Panc1 (cell line): ENCODE measurements around the gene ETNK1. TPM values are rescaled to one million over a fixed set of nuclear protein-coding genes. Genes with fewer than 3 reads are reported as not detected.

ENCODE experiments used
- ATAC-seq: fragments of 200-7000 bp; cut with Tn5 transposase; 2 replicates; pipeline ENCODE4 v1.9.1; 2020; ENCODE audit warnings: mild to moderate bottlenecking, moderate library complexity
- Bru-seq: library from RNA; stranded (reverse); fragments of 400-500 nt; gene quantifications from one replicate; lab custom pipeline; 2021; lab: Mats Ljungman, UMichigan
- BruChase-seq, 2 experiments: library from RNA; stranded (reverse); fragments of 400-500 nt; gene quantifications; one replicate each; lab custom pipeline; 2021; lab: Mats Ljungman, UMichigan
- BruUV-seq: library from RNA; stranded (reverse); fragments of 400-500 nt; replicated peaks from 2 replicates; lab custom pipeline; 2021; lab: Mats Ljungman, UMichigan
- CTCF ChIA-PET: fragments of 300-600 bp; sonication (Branson Sonifier 250); formaldehyde crosslinking; loops from one replicate; lab custom pipeline; 2022; ENCODE audit warnings: antibody characterized with exemption; lab: Charles Lee
- POLR2A ChIA-PET: fragments of 300-600 bp; sonication (Branson Sonifier 250); formaldehyde crosslinking; loops from one replicate; lab custom pipeline; 2022; ENCODE audit warnings: antibody characterized with exemption; lab: Charles Lee
- DNase-seq: peaks from one replicate; pipeline ENCODE4 v3.0.0-alpha.2; 2010; ENCODE audit warnings: low read depth, low spot score
- H3K27ac ChIP-seq: 2 replicates; pipeline ENCODE4 v1.5.1; 2011; ENCODE audit warnings: mild to moderate bottlenecking, low read length, inconsistent platforms
- H3K27me3 ChIP-seq: fragments of 200-500 bp; sonication (Bioruptor generic); 2 replicates; pipeline ENCODE4 v1.6.0; 2014; ENCODE audit warnings: low read length, inconsistent platforms; ENCODE audit not compliant: control insufficient read depth, insufficient read depth
- H3K36me3 ChIP-seq: fragments of 200-500 bp; sonication (Bioruptor generic); 2 replicates; pipeline ENCODE4 v1.5.1; 2014; ENCODE audit warnings: inconsistent platforms, mild to moderate bottlenecking, low read length, moderate library complexity; ENCODE audit not compliant: control insufficient read depth, insufficient read depth
- H3K4me1 ChIP-seq: 2 replicates; pipeline ENCODE4 v1.5.1; 2011; ENCODE audit warnings: inconsistent platforms, mild to moderate bottlenecking, low read length, moderate library complexity; ENCODE audit not compliant: control insufficient read depth, insufficient read depth
- H3K4me3 ChIP-seq, 2 experiments: 2 replicates each; pipeline ENCODE4 v1.5.1; 2011 to 2012; ENCODE audit warnings: low read depth in 2 of 2, low read length in 2 of 2, mild to moderate bottlenecking in 2 of 2, inconsistent platforms in 1 of 2, moderate library complexity in 1 of 2
- H3K9me3 ChIP-seq: fragments of 200-500 bp; sonication (Bioruptor generic); 2 replicates; pipeline ENCODE4 v1.5.1; 2014; ENCODE audit warnings: low read depth, mild to moderate bottlenecking, inconsistent platforms, low read length, moderate library complexity; ENCODE audit not compliant: control insufficient read depth, insufficient read depth
- POLR2AphosphoS5 ChIP-seq: IDR thresholded peaks from 2 replicates; pipeline ENCODE4 v1.6.1; 2012; ENCODE audit warnings: mild to moderate bottlenecking, low read depth, low read length, moderate library complexity
- SIN3A ChIP-seq: IDR thresholded peaks from 2 replicates; pipeline ENCODE4 v1.6.1; 2012; ENCODE audit warnings: low read depth, mild to moderate bottlenecking, low read length, moderate library complexity, borderline replicate concordance; ENCODE audit not compliant: insufficient read depth
- TCF7L2 ChIP-seq: IDR thresholded peaks from 2 replicates; pipeline ENCODE4 v1.6.1; 2011; ENCODE audit warnings: mild to moderate bottlenecking, low read depth, low read length, inconsistent platforms
- in situ Hi-C: cut with HindIII; loops from 2 replicates; pipeline ENCODE4 v1.10.0; 2016; ENCODE audit warnings: low sequenced_read_pairs, low pct_unique_long_range_greater_than_20kb
- intact Hi-C: fragments of 100-400 bp; cut with micrococcal nuclease; formaldehyde crosslinking; loops from one replicate; pipeline ENCODE4 v1.10.0; 2022; ENCODE audit not compliant: unreplicated experiment
- long read RNA-seq: library from polyadenylated mRNA; unstranded; transcript quantifications from one replicate; pipeline ENCODE4 v2.0.0, GENCODE V29; 2021; ENCODE audit not compliant: unreplicated experiment
- polyA plus RNA-seq: library from polyadenylated mRNA; unstranded; fragments of >200 nt; gene quantifications from one replicate; pipeline ENCODE4 v1.2.1, GENCODE V29; 2012; ENCODE audit warnings: missing spikeins; ENCODE audit not compliant: insufficient read length
- total RNA-seq: library from RNA; stranded (reverse); gene quantifications from one replicate; pipeline ENCODE4 v1.2.1, GENCODE V29; 2021; ENCODE audit not compliant: unreplicated experiment
- TF ChIP-seq, protein P1 (sequence below), 2 experiments: IDR thresholded peaks; 2 replicates each; pipeline ENCODE4 v1.6.1; 2011 to 2012; ENCODE audit warnings: low read depth in 2 of 2, control low read depth in 1 of 2, low read length in 1 of 2, mild to moderate bottlenecking in 1 of 2, moderate library complexity in 1 of 2; ENCODE audit not compliant: insufficient read depth in 1 of 2
- TF ChIP-seq, protein P2 (sequence below): fragments of 450-650 bp; IDR thresholded peaks from 2 replicates; pipeline ENCODE4 v1.5.1; 2017; ENCODE audit warnings: mild to moderate bottlenecking

The ETNK1 gene, protein sequence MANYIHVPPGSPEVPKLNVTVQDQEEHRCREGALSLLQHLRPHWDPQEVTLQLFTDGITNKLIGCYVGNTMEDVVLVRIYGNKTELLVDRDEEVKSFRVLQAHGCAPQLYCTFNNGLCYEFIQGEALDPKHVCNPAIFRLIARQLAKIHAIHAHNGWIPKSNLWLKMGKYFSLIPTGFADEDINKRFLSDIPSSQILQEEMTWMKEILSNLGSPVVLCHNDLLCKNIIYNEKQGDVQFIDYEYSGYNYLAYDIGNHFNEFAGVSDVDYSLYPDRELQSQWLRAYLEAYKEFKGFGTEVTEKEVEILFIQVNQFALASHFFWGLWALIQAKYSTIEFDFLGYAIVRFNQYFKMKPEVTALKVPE
- total RNA-seq (43.1 TPM), Bru-seq, nascent RNA (percentile 87 among the genes with signal in this experiment), BruChase-seq, experiment 1, labeled RNA remaining after a 2-hour chase (percentile 92 among the genes with signal in this experiment), BruChase-seq, experiment 2, labeled RNA remaining after a 6-hour chase (percentile 93 among the genes with signal in this experiment)
- 9.6 TPM for polyA plus RNA-seq
- long read RNA-seq, full-length matches to known transcripts, result 14 of 15 reads
- long read RNA-seq, partial matches to known transcripts, result 0 of 15 reads
- long read RNA-seq, other reads (novel, unspliced or antisense), result 1 of 15 reads

DNA sequence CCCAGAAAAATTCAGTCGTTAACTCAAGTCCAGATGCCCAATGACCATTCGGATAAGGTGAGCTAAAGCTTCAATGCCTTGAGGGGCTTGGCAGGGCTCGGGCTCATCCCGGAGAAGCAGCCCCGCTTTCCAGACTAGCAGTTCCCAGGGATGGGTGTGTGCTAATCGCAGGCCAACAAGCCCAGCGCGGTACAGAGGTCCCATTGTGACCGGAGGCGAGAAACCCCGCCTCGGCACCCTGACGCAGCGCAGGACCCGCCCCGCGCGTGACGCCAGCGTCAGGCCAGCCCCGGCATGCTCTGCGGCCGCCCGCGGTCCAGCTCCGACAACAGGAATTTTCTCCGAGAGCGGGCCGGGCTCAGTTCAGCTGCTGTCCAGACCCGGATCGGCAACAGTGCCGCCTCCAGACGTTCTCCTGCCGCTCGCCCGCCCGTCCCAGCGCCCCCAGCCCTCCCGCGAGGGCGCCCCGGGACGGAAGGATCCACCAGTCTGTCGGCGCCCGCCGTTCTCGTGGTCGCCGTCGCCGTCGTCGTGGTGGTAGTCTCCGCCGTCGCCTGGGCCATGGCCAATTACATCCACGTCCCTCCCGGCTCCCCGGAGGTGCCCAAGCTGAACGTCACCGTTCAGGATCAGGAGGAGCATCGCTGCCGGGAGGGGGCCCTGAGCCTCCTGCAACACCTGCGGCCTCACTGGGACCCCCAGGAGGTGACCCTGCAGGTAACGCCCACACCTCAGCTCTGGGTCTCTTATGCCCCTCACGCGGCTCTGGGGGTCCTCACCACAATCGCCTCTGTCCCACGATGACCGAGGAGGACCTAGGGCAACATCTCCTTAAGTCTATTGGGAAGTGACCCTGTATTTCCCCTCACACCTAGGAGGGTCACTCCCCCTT lies at the start of gene ETNK1:
Gene ETNK1, plus strand, starts transcription at position 302 of the 892 bp plus-strand sequence. Its CDS starts 260 bp downstream, at position 562.
- POLR2A ChIA-PET, result interaction anchor here (0.6 to 0.8 kb wide), 3 partner anchors 37 to 80 kb away, joined by 3 to 4 read pairs (median 3); no protein-coding TSS in a partner anchor
- Histone ChIP-seq H3K27ac (peak within 1 kb of the TSS; percentile 97), H3K36me3 (peaks cover 3% of the 10 kb centered on the region; the same call in 1 of the 2 replicates), H3K27me3 (no peaks in the 10 kb centered on the region), H3K4me3 (peak within 1 kb of the TSS; percentile 92 to 98), H3K4me1 (peaks cover 13% of the 10 kb centered on the region; the same call in 1 of the 2 replicates), H3K9me3 (no peaks in the 10 kb centered on the region)
- no peak for TF ChIP-seq TCF7L2
- TF ChIP-seq, protein P1, sequence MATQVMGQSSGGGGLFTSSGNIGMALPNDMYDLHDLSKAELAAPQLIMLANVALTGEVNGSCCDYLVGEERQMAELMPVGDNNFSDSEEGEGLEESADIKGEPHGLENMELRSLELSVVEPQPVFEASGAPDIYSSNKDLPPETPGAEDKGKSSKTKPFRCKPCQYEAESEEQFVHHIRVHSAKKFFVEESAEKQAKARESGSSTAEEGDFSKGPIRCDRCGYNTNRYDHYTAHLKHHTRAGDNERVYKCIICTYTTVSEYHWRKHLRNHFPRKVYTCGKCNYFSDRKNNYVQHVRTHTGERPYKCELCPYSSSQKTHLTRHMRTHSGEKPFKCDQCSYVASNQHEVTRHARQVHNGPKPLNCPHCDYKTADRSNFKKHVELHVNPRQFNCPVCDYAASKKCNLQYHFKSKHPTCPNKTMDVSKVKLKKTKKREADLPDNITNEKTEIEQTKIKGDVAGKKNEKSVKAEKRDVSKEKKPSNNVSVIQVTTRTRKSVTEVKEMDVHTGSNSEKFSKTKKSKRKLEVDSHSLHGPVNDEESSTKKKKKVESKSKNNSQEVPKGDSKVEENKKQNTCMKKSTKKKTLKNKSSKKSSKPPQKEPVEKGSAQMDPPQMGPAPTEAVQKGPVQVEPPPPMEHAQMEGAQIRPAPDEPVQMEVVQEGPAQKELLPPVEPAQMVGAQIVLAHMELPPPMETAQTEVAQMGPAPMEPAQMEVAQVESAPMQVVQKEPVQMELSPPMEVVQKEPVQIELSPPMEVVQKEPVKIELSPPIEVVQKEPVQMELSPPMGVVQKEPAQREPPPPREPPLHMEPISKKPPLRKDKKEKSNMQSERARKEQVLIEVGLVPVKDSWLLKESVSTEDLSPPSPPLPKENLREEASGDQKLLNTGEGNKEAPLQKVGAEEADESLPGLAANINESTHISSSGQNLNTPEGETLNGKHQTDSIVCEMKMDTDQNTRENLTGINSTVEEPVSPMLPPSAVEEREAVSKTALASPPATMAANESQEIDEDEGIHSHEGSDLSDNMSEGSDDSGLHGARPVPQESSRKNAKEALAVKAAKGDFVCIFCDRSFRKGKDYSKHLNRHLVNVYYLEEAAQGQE (IDR thresholded peaks at IDR 0.05; ENCODE audit: insufficient read depth in 1 of 2, low read depth in 2 of 2, low read length in 1 of 2), result 0 out of 4 replicates have a peak, but pooled peaks of 1 of the 2 experiments have one; percentile 26
- TF ChIP-seq, protein P2, sequence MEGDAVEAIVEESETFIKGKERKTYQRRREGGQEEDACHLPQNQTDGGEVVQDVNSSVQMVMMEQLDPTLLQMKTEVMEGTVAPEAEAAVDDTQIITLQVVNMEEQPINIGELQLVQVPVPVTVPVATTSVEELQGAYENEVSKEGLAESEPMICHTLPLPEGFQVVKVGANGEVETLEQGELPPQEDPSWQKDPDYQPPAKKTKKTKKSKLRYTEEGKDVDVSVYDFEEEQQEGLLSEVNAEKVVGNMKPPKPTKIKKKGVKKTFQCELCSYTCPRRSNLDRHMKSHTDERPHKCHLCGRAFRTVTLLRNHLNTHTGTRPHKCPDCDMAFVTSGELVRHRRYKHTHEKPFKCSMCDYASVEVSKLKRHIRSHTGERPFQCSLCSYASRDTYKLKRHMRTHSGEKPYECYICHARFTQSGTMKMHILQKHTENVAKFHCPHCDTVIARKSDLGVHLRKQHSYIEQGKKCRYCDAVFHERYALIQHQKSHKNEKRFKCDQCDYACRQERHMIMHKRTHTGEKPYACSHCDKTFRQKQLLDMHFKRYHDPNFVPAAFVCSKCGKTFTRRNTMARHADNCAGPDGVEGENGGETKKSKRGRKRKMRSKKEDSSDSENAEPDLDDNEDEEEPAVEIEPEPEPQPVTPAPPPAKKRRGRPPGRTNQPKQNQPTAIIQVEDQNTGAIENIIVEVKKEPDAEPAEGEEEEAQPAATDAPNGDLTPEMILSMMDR, result no peak
- 0 out of 2 replicates have a peak, but pooled peaks have one; percentile 7 for TF ChIP-seq SIN3A
- TF ChIP-seq POLR2AphosphoS5, result peak; percentile 88
- CTCF ChIA-PET, result no interaction called here
- in situ Hi-C loops, result no loop called here
- intact Hi-C loops, result loop anchor here (5.0 kb wide), 1 partner anchor 83 kb away; the partner anchor contains the start of gene C2CD5
- ATAC-seq (peak; percentile 100), DNase-seq (no peak)
- no TSS peak for BruUV-seq

DNA sequence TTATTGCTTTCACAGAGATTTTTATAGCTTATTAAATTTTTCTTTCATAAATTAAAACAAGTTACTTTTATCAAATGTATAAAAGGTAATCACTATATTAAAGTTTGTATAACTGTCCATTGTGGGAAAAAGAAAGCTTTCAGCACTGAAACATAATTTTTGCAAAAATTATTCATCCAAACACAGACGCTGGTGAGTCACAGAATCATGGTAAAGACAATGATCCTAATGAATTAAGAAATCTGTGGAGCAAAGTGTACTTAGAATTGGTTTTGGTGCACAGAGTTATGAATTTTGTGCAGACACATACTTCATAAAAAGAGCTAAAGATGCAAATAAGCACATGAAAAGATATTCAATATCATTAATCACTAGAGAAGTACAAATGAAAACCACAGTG lies 48.9 kb upstream of the ETNK1 start:
- in situ Hi-C loops, result no loop called here
- Histone ChIP-seq H3K27me3 (no peaks in the 10 kb centered on the region), H3K4me1 (no peaks in the 10 kb centered on the region), H3K27ac (no peak overlapping the region), H3K4me3 (no peak overlapping the region), H3K9me3 (no peaks in the 10 kb centered on the region), H3K36me3 (no peaks in the 10 kb centered on the region)
- CTCF ChIA-PET, result no interaction called here
- intact Hi-C loops, result no loop called here
- no TSS peak for BruUV-seq
- TF ChIP-seq, protein P1 (IDR thresholded peaks at IDR 0.05; ENCODE audit: insufficient read depth in 1 of 2, low read depth in 2 of 2, low read length in 1 of 2), result no peak
- no peak for TF ChIP-seq POLR2AphosphoS5
- TF ChIP-seq SIN3A, result no peak
- no peak for TF ChIP-seq TCF7L2
- TF ChIP-seq, protein P2, result no peak
- no peak for DNase-seq
- no peak for ATAC-seq
- POLR2A ChIA-PET, result no interaction called here
